Upper lobe of left lung (tissue), 6 donors: ENCODE results near the gene RNF144B. TPM values are rescaled to one million over a fixed set of nuclear protein-coding genes. Genes with fewer than 3 reads are reported as not detected.
"Not testable (repeated sequence)": the region's sequence is repeated elsewhere in the genome, so short reads cannot be mapped to it uniquely, and the experiment has no call there.

Experiments
- ATAC-seq, 2 donors: fragments of 200-7000 bp; cut with Tn5 transposase; one replicate each; pipeline ENCODE4 v1.9.1; 2022; ENCODE audit warnings: mild to moderate bottlenecking in 2 of 2, moderate library complexity in 2 of 2; ENCODE audit not compliant: low FRiP score in 2 of 2
- DNase-seq, 2 donors: peaks; one replicate each; pipeline ENCODE4 v3.0.0-alpha.2; 2019 to 2020
- H3K27ac ChIP-seq, 4 donors: fragments of 200-600 bp; sonication (generic); one replicate each; pipeline ENCODE4 v1.5.1; 2016 to 2019
- H3K27me3 ChIP-seq, 4 donors: fragments of 200-600 bp; sonication (generic); one replicate each; pipeline ENCODE4 v1.5.1; 2017 to 2019
- H3K36me3 ChIP-seq, 4 donors: fragments of 200-600 bp; sonication (generic); one replicate each; pipeline ENCODE4 v1.5.1; 2016 to 2019
- H3K4me1 ChIP-seq, 4 donors: fragments of 200-600 bp; sonication (generic); one replicate each; pipeline ENCODE4 v1.5.1; 2018 to 2019
- H3K4me3 ChIP-seq, 4 donors: fragments of 200-600 bp; sonication (generic); one replicate each; pipeline ENCODE4 v1.5.1; 2017 to 2019; ENCODE audit warnings: mild to moderate bottlenecking in 2 of 4, moderate library complexity in 1 of 4
- H3K9me3 ChIP-seq, 4 donors: fragments of 200-600 bp; sonication (generic); one replicate each; pipeline ENCODE4 v1.5.1; 2018 to 2019
- CTCF ChIP-seq, 6 experiments: fragments of 450-650 bp in 4 of 6; fragments of 200-600 bp in 2 of 6; sonication (generic) in 2 of 6; IDR thresholded peaks; one replicate each; pipeline ENCODE4 v1.5.1; 2016 to 2019; ENCODE audit warnings: antibody characterized with exemption in 6 of 6
- EP300 ChIP-seq, 4 donors: sonication (generic); formaldehyde crosslinking; IDR thresholded peaks; one replicate each; pipeline ENCODE4 v1.5.1; 2017; ENCODE audit warnings: antibody characterized with exemption in 4 of 4, control low read depth in 2 of 4
- POLR2A ChIP-seq, 4 donors: fragments of 450-650 bp; IDR thresholded peaks; one replicate each; pipeline ENCODE4 v1.5.1; 2016 to 2017; ENCODE audit warnings: antibody characterized with exemption in 4 of 4, mild to moderate bottlenecking in 2 of 4
- POLR2AphosphoS5 ChIP-seq, 2 donors: sonication (generic); formaldehyde crosslinking; IDR thresholded peaks; one replicate each; pipeline ENCODE4 v1.5.1; 2017; ENCODE audit warnings: antibody characterized with exemption in 2 of 2
- WGBS, 2 donors: methylation state at CpG; one replicate each; pipeline ENCODE4 v1.1.5; 2017 to 2018; 5-methylcytosine and 5-hydroxymethylcytosine counted together
- total RNA-seq, 6 donors: library from RNA; depleted of rRNA in 4 of 6; stranded (reverse); fragments of >200 nt in 4 of 6; gene quantifications; one replicate each; pipeline versions ENCODE4 v1.1.0 to v1.2.1, GENCODE V29; 2016 to 2021
- donor health status: DM: no; HTN: no; CAD: no; lungs with moderate emphysema.
- donor health status: DM: no; HTN: yes; CAD: no; lungs with severe emphysema.

The RNF144B gene
- total RNA-seq, 6 donors from 2014 or later = 46.1 to 105 (median 55.8) TPM

- Histone ChIP-seq H3K27me3 (no peaks in the 10 kb centered on the region), H3K4me3 (no peak overlapping the region), H3K9me3 (no peaks in the 10 kb centered on the region), H3K27ac (no peak overlapping the region), H3K4me1 (peaks cover 0 to 4% (median 0%) of the 10 kb centered on the region in 4 donors), H3K36me3 (no peaks in the 10 kb centered on the region)
- DNase-seq (no peak), ATAC-seq (peak in 1 of 2 donors; percentile 61)
- WGBS, 2 donors = 61 to 76% methylated on average over 3 of the region's 3 CpGs
- TF ChIP-seq CTCF (IDR thresholded peaks at IDR 0.05) (no peak), EP300 (IDR thresholded peaks at IDR 0.05) (no peak), POLR2AphosphoS5 (IDR thresholded peaks at IDR 0.05) (no peak), POLR2A (IDR thresholded peaks at IDR 0.05) (no peak)
These were observed 36.4 kb upstream of the RNF144B start for GRCh38 chr6:18350712-18351111.

GRCh38 chr6:18352001-18352400, 35.1 kb upstream of the RNF144B start:
- Histone ChIP-seq H3K27ac (no peak overlapping the region), H3K4me3 (no peak overlapping the region), H3K27me3 (no peaks in the 10 kb centered on the region), H3K36me3 (no peaks in the 10 kb centered on the region), H3K9me3 (no peaks in the 10 kb centered on the region), H3K4me1 (peaks cover 0 to 4% (median 0%) of the 10 kb centered on the region in 4 donors)
- TF ChIP-seq CTCF (IDR thresholded peaks at IDR 0.05) = no peak
- TF ChIP-seq EP300 (IDR thresholded peaks at IDR 0.05) = no peak
- no peak for TF ChIP-seq POLR2AphosphoS5 (IDR thresholded peaks at IDR 0.05)
- TF ChIP-seq POLR2A (IDR thresholded peaks at IDR 0.05) = no peak
- DNase-seq = no peak
- 94% methylated on average over 4 of the region's 4 CpGs for WGBS, 2 donors
- no peak for ATAC-seq

DNA sequence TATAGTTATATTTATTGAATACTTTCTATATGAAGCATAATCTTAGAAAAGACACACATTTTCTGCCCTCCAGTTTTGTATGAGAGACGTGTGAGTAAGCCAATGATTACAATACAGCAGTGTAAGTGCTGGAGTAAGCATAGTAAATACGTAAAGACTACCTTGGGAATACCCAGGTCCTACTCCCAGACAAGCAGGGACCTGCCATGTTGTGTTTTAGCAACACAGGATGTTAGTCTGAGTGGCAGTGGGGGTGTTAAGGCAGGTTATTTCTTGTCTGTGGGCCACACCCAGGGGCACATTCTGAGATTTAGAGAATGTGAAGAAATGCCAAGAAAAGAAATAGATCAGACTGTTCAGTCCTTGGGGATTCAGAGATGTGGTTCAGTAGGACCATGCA, 34.3 kb upstream of the RNF144B start:
- Histone ChIP-seq H3K36me3 (no peaks in the 10 kb centered on the region), H3K9me3 (no peaks in the 10 kb centered on the region), H3K4me1 (peaks cover 0 to 4% (median 0%) of the 10 kb centered on the region in 4 donors), H3K27ac (no peak overlapping the region), H3K27me3 (no peaks in the 10 kb centered on the region), H3K4me3 (no peak overlapping the region)
- no peak for DNase-seq
- 74 to 82% methylated on average over 2 of the region's 2 CpGs for WGBS, 2 donors
- TF ChIP-seq CTCF (IDR thresholded peaks at IDR 0.05) (no peak), POLR2A (IDR thresholded peaks at IDR 0.05) (no peak), POLR2AphosphoS5 (IDR thresholded peaks at IDR 0.05) (no peak), EP300 (IDR thresholded peaks at IDR 0.05) (no peak)
- no peak for ATAC-seq

DNA sequence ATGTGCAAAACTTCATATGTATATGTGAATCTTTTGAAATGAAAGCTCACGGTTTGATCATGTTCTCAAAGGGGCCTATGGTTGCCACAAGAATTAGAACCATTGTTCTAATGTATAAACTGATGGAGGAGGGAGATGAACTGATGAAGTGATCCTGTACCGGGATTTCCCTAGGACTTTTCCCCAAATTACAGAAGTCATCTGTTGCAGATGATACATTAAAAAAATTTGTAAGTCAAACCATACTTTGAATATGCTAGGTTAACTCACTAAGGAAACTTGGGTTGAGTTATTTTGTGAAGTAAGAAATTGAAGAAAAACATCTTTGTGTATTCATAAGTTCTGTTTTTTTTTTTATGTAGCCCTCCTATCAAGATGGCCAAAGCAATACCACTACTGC, 33.9 kb upstream of the RNF144B start:
- DNase-seq = no peak
- H3K36me3 ChIP-seq = no peaks in the 10 kb centered on the region
- no peak overlapping the region for H3K4me3 ChIP-seq
- no peaks in the 10 kb centered on the region for H3K27me3 ChIP-seq
- no peaks in the 10 kb centered on the region for H3K9me3 ChIP-seq
- H3K27ac ChIP-seq = no peak overlapping the region
- peaks cover 0 to 4% (median 0%) of the 10 kb centered on the region in 4 donors for H3K4me1 ChIP-seq
- 76 to 86% methylated on average over 2 of the region's 2 CpGs for WGBS, 2 donors
- TF ChIP-seq POLR2AphosphoS5 (IDR thresholded peaks at IDR 0.05) = no peak
- no peak for TF ChIP-seq EP300 (IDR thresholded peaks at IDR 0.05)
- no peak for TF ChIP-seq POLR2A (IDR thresholded peaks at IDR 0.05)
- TF ChIP-seq CTCF (IDR thresholded peaks at IDR 0.05) = no peak
- no peak for ATAC-seq

DNA sequence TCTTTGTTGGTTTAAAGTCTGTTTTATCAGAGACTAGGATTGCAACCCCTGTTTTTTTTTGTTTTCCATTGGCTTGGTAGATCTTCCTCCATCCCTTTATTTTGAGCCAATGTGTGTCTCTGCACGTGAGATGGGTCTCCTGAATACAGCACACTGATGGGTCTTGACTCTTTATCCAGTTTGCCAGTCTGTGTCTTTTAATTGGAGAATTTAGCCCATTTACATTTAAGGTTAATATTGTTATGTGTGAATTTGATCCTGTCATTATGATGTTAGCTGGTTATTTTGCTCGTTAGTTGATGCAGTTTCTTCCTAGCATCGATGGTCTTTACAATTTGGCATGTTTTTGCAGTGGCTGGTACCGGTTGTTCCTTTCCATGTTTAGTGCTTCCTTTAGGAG, 29.6 kb upstream of the RNF144B start:
- H3K4me1 ChIP-seq, H3K27me3 ChIP-seq, ATAC-seq, H3K27ac ChIP-seq, H3K4me3 ChIP-seq, DNase-seq, H3K9me3 ChIP-seq, H3K36me3 ChIP-seq: not testable (repeated sequence)
- WGBS, 2 donors = 91 to 93% methylated on average over 2 to 4 of the region's 4 CpGs
